ENCODE results near the gene PIGR.

GRCh38 chr1:206916000-206916709 lies 30.1 kb downstream of the PIGR start:
- TF ChIP-seq CTCF (IDR thresholded peaks at IDR 0.05) (no peak), POLR2A (IDR thresholded peaks at IDR 0.05) (no peak), POLR2AphosphoS5 (IDR thresholded peaks at IDR 0.05; ENCODE audit: insufficient read depth in 1 of 2, low read depth in 1 of 2) (no peak)

All from vagina (tissue), 2 donors.